IPS-15b (cell line): Measurements from ENCODE around the gene ACADVL.
A peak's percentile ranks its signal among the peaks of the same experiment; 100 is the strongest.

Experiments used
- H3K27me3 ChIP-seq: one replicate; pipeline ENCODE4 v1.6.1; 2013; ENCODE audit warnings: low read length; ENCODE audit not compliant: control insufficient read depth, insufficient read depth
- H3K36me3 ChIP-seq: one replicate; pipeline ENCODE4 v1.6.1; 2013; ENCODE audit warnings: low read length; ENCODE audit not compliant: control insufficient read depth, insufficient read depth
- H3K4me1 ChIP-seq: one replicate; pipeline ENCODE4 v1.6.1; 2013; ENCODE audit warnings: mild to moderate bottlenecking, low read length; ENCODE audit not compliant: control insufficient read depth, insufficient read depth
- H3K4me3 ChIP-seq: one replicate; pipeline ENCODE4 v1.5.1; 2013; ENCODE audit warnings: low read depth, low read length
- H3K9ac ChIP-seq: one replicate; pipeline ENCODE4 v1.6.1; 2013; ENCODE audit warnings: low read depth, mild to moderate bottlenecking, low read length
- H3K9me3 ChIP-seq: one replicate; pipeline ENCODE4 v1.6.1; 2013; ENCODE audit warnings: mild to moderate bottlenecking, low read length; ENCODE audit not compliant: control insufficient read depth, insufficient read depth

The ACADVL gene

GRCh38 chr17:7196651-7197401, 22.9 kb upstream of the ACADVL start:
- H3K27me3 ChIP-seq = no peaks in the 10 kb centered on the region
- H3K4me1 ChIP-seq = no peaks in the 10 kb centered on the region
- H3K4me3 ChIP-seq = no peak overlapping the region
- H3K9ac ChIP-seq = no peak overlapping the region
- peaks cover 43% of the 10 kb centered on the region for H3K36me3 ChIP-seq
- H3K9me3 ChIP-seq = no peaks in the 10 kb centered on the region

- Histone ChIP-seq H3K9me3 (no peaks in the 10 kb centered on the region), H3K4me1 (peaks cover 1% of the 10 kb centered on the region), H3K9ac (no peak overlapping the region), H3K4me3 (no peak overlapping the region), H3K27me3 (no peaks in the 10 kb centered on the region), H3K36me3 (peaks cover 21% of the 10 kb centered on the region)
Measured at GRCh38 chr17:7203391-7203790, 16.3 kb upstream of the ACADVL start.

GRCh38 chr17:7204336-7204735, 15.4 kb upstream of the ACADVL start:
- H3K9ac ChIP-seq = no peak overlapping the region
- H3K4me1 ChIP-seq = peaks cover 7% of the 10 kb centered on the region
- H3K9me3 ChIP-seq = no peaks in the 10 kb centered on the region
- no peaks in the 10 kb centered on the region for H3K27me3 ChIP-seq
- H3K36me3 ChIP-seq = peaks cover 16% of the 10 kb centered on the region
- H3K4me3 ChIP-seq = peak overlapping the region; percentile 79

- Histone ChIP-seq H3K27me3 (no peaks in the 10 kb centered on the region), H3K9me3 (no peaks in the 10 kb centered on the region), H3K9ac (no peak overlapping the region), H3K36me3 (peaks cover 16% of the 10 kb centered on the region), H3K4me1 (peaks cover 7% of the 10 kb centered on the region), H3K4me3 (peak overlapping the region; percentile 79)
Measured at GRCh38 chr17:7204828-7205461, 14.8 kb upstream of the ACADVL start.

- no peaks in the 10 kb centered on the region for H3K9me3 ChIP-seq
- peaks cover 9% of the 10 kb centered on the region for H3K4me1 ChIP-seq
- no peaks in the 10 kb centered on the region for H3K27me3 ChIP-seq
- H3K9ac ChIP-seq = no peak overlapping the region
- peaks cover 16% of the 10 kb centered on the region for H3K36me3 ChIP-seq
- H3K4me3 ChIP-seq = peak overlapping the region; percentile 79
Measured at GRCh38 chr17:7205561-7205960, 14.2 kb upstream of the ACADVL start.

GRCh38 chr17:7207120-7208001, 12.4 kb upstream of the ACADVL start:
- Histone ChIP-seq H3K4me3 (peak overlapping the region; percentile 67), H3K36me3 (peaks cover 16% of the 10 kb centered on the region), H3K9ac (no peak overlapping the region), H3K4me1 (peaks cover 15% of the 10 kb centered on the region), H3K9me3 (no peaks in the 10 kb centered on the region), H3K27me3 (no peaks in the 10 kb centered on the region)

GRCh38 chr17:7208027-7208571, 11.6 kb upstream of the ACADVL start:
- Histone ChIP-seq H3K4me1 (peaks cover 16% of the 10 kb centered on the region), H3K4me3 (peak overlapping the region; percentile 67), H3K9me3 (no peaks in the 10 kb centered on the region), H3K9ac (no peak overlapping the region), H3K36me3 (peaks cover 8% of the 10 kb centered on the region), H3K27me3 (no peaks in the 10 kb centered on the region)

GRCh38 chr17:7208754-7209460, 10.8 kb upstream of the ACADVL start:
- H3K36me3 ChIP-seq = peaks cover under 1% of the 10 kb centered on the region
- peak overlapping the region; percentile 67 for H3K4me3 ChIP-seq
- H3K27me3 ChIP-seq = no peaks in the 10 kb centered on the region
- peaks cover 18% of the 10 kb centered on the region for H3K4me1 ChIP-seq
- H3K9me3 ChIP-seq = no peaks in the 10 kb centered on the region
- H3K9ac ChIP-seq = peak overlapping the region; percentile 37

- peaks cover 21% of the 10 kb centered on the region for H3K4me1 ChIP-seq
- H3K9ac ChIP-seq = no peak overlapping the region
- H3K27me3 ChIP-seq = no peaks in the 10 kb centered on the region
- H3K4me3 ChIP-seq = peak overlapping the region; percentile 72
- H3K9me3 ChIP-seq = no peaks in the 10 kb centered on the region
- H3K36me3 ChIP-seq = no peaks in the 10 kb centered on the region
Measured at GRCh38 chr17:7211491-7212273, 8.1 kb upstream of the ACADVL start.

- Histone ChIP-seq H3K9me3 (no peaks in the 10 kb centered on the region), H3K4me3 (peak overlapping the region; percentile 56), H3K36me3 (no peaks in the 10 kb centered on the region), H3K27me3 (no peaks in the 10 kb centered on the region), H3K9ac (no peak overlapping the region), H3K4me1 (peaks cover 19% of the 10 kb centered on the region)
Measured at GRCh38 chr17:7213895-7214299, 5.8 kb upstream of the ACADVL start.
